Lower leg skin (tissue), 4 donors: Measurements from ENCODE around the gene PDCD1LG2. TPM values are rescaled to one million over a fixed set of nuclear protein-coding genes. Genes with fewer than 3 reads are reported as not detected.

ENCODE experiments used
- DNase-seq, 2 donors: peaks; one replicate each; pipeline ENCODE4 v3.0.0-alpha.2; 2019; ENCODE audit warnings: low spot score in 2 of 2
- H3K4me3 ChIP-seq: fragments of 200-600 bp; sonication (generic); 2 replicates; pipeline ENCODE4 v1.5.1; 2017; ENCODE audit warnings: mild to moderate bottlenecking, low read depth; ENCODE audit not compliant: poor library complexity, severe bottlenecking
- POLR2A ChIP-seq, 2 donors: fragments of 450-650 bp; IDR thresholded peaks; one replicate each; pipeline ENCODE4 v1.6.1; 2016 to 2017; ENCODE audit warnings: antibody characterized with exemption in 2 of 2, mild to moderate bottlenecking in 1 of 2, moderate library complexity in 1 of 2
- whole genome bisulfite sequencing, 2 donors: methylation state at CpG; one replicate each; pipeline ENCODE4 v1.1.5; 2018; 5-methylcytosine and 5-hydroxymethylcytosine counted together
- intact Hi-C: fragments of 100-400 bp; cut with DNase I; formaldehyde crosslinking; loops from one replicate; pipeline ENCODE4 v1.15.0; 2023; ENCODE audit warnings: low total_unique reads
- total RNA-seq, 4 donors: library from RNA; depleted of rRNA; stranded (reverse); fragments of >200 nt; gene quantifications; one replicate each; pipeline ENCODE4 v1.1.0, GENCODE V29; 2016
- TF ChIP-seq, protein P1 (sequence below), 3 donors: fragments of 450-650 bp; IDR thresholded peaks; one replicate each; pipeline ENCODE4 v1.5.1; 2016; ENCODE audit warnings: antibody characterized with exemption in 3 of 3, mild to moderate bottlenecking in 3 of 3, moderate library complexity in 2 of 3

Gene PDCD1LG2
- total RNA-seq, 4 donors from 2014 or later = 0.63 to 2.5 (median 1.3) TPM; not detected in 1

DNA sequence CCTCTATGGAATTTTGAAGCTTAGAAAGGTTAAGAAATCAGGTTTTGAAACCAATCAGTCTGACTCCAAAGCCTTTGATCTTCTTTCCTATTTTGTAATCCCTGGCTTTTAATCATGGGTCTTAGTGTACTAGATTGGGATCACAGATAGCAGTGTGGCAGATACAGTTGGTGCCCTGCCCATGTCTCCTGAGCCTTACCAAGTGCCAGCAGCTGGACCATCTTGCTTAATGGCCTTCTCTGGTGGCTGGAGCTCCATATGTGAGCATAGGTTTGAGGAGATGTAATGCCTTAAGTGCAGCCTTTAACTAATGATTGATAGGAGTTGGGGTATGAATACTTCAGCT, 101.8 kb downstream of the PDCD1LG2 start:
- no peak for DNase-seq
- H3K4me3 ChIP-seq = no peak overlapping the region
- no peak for TF ChIP-seq POLR2A (IDR thresholded peaks at IDR 0.05)
- TF ChIP-seq, protein P1, sequence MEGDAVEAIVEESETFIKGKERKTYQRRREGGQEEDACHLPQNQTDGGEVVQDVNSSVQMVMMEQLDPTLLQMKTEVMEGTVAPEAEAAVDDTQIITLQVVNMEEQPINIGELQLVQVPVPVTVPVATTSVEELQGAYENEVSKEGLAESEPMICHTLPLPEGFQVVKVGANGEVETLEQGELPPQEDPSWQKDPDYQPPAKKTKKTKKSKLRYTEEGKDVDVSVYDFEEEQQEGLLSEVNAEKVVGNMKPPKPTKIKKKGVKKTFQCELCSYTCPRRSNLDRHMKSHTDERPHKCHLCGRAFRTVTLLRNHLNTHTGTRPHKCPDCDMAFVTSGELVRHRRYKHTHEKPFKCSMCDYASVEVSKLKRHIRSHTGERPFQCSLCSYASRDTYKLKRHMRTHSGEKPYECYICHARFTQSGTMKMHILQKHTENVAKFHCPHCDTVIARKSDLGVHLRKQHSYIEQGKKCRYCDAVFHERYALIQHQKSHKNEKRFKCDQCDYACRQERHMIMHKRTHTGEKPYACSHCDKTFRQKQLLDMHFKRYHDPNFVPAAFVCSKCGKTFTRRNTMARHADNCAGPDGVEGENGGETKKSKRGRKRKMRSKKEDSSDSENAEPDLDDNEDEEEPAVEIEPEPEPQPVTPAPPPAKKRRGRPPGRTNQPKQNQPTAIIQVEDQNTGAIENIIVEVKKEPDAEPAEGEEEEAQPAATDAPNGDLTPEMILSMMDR (IDR thresholded peaks at IDR 0.05) = no peak
- intact Hi-C loops = no loop called here

DNA sequence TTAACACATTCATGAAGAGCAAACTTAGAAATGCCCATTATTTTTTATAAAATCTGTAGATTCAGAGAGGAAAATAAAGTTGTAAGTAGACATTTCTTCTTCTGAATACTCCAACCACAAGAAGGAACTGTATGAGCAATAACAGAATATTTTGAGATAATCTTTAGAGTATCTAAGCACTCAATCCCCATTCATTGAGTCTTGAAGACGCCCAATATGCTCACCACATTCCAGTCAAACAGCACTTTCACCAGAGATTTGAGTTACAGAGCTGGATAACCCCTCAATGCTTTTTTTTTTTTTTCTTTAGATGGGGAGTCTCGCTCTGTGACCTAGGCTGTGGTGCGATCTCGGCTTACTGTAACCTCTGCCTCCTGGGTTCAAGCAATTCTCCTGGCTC, 103.9 kb downstream of the PDCD1LG2 start:
- no peak for DNase-seq
- TF ChIP-seq, protein P1 (IDR thresholded peaks at IDR 0.05) = no peak
- TF ChIP-seq POLR2A (IDR thresholded peaks at IDR 0.05) = no peak
- WGBS, 2 donors = 91 to 96% methylated on average over 4 of the region's 4 CpGs
- H3K4me3 ChIP-seq = no peak overlapping the region
- intact Hi-C loops = no loop called here

GRCh38 chr9:5614985-5615384, 104.7 kb downstream of the PDCD1LG2 start:
- TF ChIP-seq, protein P1 (IDR thresholded peaks at IDR 0.05) = no peak
- no peak for TF ChIP-seq POLR2A (IDR thresholded peaks at IDR 0.05)
- DNase-seq = no peak
- WGBS, 2 donors = 89 to 94% methylated on average over 3 of the region's 3 CpGs
- H3K4me3 ChIP-seq = no peak overlapping the region
- intact Hi-C loops = no loop called here

DNA sequence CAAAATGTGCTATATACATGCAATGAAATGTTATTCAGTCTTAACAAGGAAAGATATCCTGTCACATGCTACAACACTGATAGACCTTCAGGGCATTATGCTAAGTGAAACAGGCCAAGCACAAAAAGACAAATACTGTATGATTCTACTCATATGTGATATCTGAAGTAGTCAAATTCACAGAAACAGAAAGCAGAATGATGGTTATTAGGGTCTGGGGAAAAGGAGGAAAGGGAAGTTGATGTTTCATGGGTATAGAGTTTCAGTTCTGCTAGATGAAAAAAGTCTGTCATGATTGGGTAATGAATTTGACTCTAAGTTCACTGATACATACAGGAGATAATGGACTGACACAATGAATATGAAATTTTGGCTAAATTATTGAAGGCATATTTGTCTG, 107.4 kb downstream of the PDCD1LG2 start:
- DNase-seq = no peak
- TF ChIP-seq POLR2A (IDR thresholded peaks at IDR 0.05) = no peak
- TF ChIP-seq, protein P1 (IDR thresholded peaks at IDR 0.05) = no peak
- intact Hi-C loops = no loop called here
- no peak overlapping the region for H3K4me3 ChIP-seq

GRCh38 chr9:5620494-5620893, 110.2 kb downstream of the PDCD1LG2 start:
- TF ChIP-seq POLR2A (IDR thresholded peaks at IDR 0.05) = no peak
- 87 to 91% methylated on average over 2 of the region's 2 CpGs for WGBS, 2 donors
- intact Hi-C loops = no loop called here
- no peak for DNase-seq
- no peak overlapping the region for H3K4me3 ChIP-seq

Other genes starting within 250 kb of the PDCD1LG2 start
- gene RLN2, start 205.8 kb upstream of the PDCD1LG2 start, total RNA-seq = not detected
- under 1 TPM in 1 of 4 donors, not detected in 3; 0.30 TPM for gene RLN1, start 170.7 kb upstream of the PDCD1LG2 start, total RNA-seq
- 10 to 100 TPM in 2 of 4 donors, 1 to 10 TPM in 2; 6.1 to 15.3 (median 9.1) TPM for gene PLGRKT, start 72.6 kb upstream of the PDCD1LG2 start, total RNA-seq
- gene CD274, start 60.0 kb upstream of the PDCD1LG2 start, total RNA-seq = 1 to 10 TPM in 1 of 4 donors, under 1 TPM in 3; 0.08 to 1.5 (median 0.50) TPM
- gene RIC1, start 118.6 kb downstream of the PDCD1LG2 start, total RNA-seq = 10 to 100 TPM; 31.3 to 62.3 (median 37.6) TPM